ENCODE data around the gene B3GALNT2. TPM values are rescaled to one million over a fixed set of nuclear protein-coding genes. Genes with fewer than 3 reads are reported as not detected.

Gene B3GALNT2
- polyA plus RNA-seq, 3 donors = 18.8 to 27.2 (median 26.4) TPM

Other genes starting within 250 kb of the B3GALNT2 start
- 10 to 100 TPM; 45.7 to 60.4 (median 51.2) TPM for gene ARID4B, start 176.3 kb downstream of the B3GALNT2 start, polyA plus RNA-seq (ENCODE audit: insufficient read length in 3 of 3)
- gene GGPS1, start 175.9 kb downstream of the B3GALNT2 start, polyA plus RNA-seq (ENCODE audit: insufficient read length in 3 of 3) = 10 to 100 TPM; 49.0 to 65.2 (median 55.4) TPM
- 10 to 100 TPM; 39.9 to 57.7 (median 55.4) TPM for gene TBCE, start 137.0 kb downstream of the B3GALNT2 start, polyA plus RNA-seq (ENCODE audit: insufficient read length in 3 of 3)
- gene GNG4, start 145.3 kb upstream of the B3GALNT2 start, polyA plus RNA-seq (ENCODE audit: insufficient read length in 3 of 3) = 1 to 10 TPM; 3.7 to 4.5 (median 4.1) TPM

All from renal cortex interstitium (tissue), 3 donors.